T-helper 2 cell (primary cell): ENCODE data around the gene CRTAC1.

ENCODE experiments used
- DNase-seq, 5 experiments: peaks; one replicate each; pipeline versions ENCODE4 v3.0.0 to v3.0.0-alpha.2; 2012 to 2022

Gene CRTAC1

DNA sequence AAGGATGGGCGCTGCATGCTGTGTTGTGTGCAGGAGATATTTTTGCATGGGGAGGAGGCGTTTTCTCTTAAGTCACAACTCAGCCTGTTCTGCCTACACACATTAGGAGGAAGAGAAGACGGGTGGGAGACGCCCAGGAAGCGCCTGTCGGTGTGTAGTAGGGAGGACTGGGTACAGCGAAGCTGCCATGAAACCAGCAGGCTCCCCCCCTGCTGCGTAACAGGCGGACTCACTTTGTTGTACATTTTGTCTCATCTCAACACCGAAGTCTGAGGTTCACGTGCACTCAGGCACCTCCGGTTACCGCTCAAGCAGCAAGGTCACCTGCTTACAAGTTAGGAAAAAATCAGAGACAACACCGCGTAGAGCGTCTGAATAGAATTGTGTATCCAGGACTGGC is 56.3 kb downstream of the CRTAC1 start:
- peak in 1 of 5 experiments; percentile 3 for DNase-seq

DNA sequence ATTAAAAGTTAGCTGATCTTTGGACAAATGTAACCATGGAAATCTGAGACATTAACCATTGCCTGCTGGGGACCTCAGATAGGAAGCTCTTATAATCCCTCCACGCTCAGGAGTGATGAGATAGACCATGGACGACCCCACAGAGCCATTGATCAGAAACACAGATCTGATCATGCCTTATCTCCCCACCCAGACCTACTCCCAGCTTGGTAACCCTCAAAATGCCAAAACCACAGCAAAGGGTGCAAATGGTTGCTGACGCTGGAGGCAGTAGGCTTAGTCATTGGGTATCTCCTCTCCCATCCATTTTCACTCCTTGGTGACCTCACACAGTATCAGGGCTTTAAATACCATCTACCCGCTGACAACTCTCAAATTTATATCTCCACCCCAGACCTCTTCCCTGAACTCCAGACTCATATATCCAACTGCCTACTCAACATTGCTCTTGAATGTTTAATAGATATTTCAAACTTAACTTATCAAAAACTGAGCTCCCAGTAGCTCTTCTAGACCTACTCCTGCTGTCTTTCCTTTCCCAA is 60.8 kb downstream of the CRTAC1 start:
- no peak for DNase-seq

DNA sequence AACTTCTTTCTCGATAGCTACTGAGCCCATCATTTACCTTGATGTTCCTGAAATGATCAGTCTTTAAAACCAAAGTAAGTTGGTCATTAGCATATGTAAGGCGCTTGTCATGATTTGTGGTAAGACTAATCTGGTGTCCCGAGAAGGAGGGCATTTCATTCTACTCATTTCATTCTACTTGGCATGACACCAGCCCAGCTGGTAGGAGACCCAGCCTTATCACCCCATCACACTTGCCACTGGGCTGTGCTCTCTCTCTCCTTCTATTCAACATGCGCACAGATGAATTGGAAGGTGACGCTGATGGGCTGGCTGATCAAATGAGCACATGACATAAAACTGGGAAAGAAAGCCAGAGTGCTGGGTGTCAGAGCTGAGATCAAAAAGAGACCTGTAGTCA is 65.7 kb downstream of the CRTAC1 start:
- DNase-seq: no peak

DNA sequence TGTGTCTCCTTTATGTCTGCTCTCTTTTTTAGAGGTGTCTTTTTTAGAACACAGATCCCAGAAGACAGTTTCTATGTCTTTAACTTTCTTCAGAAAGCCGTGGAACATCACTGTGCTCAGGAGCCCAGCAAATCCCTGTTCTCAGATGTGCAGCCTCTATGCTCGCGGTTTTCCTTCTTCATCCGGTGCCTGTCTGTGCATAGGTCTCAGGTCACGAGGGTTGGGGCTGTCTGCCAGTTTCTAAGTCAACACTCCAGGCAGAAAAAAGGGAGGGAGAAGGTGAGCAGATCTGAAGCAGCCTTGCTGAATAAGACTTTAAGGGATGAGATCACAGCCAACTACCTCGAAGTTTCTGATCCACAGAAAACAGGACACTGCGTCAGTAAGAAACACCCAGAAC is 68.5 kb downstream of the CRTAC1 start:
- no peak for DNase-seq

DNA sequence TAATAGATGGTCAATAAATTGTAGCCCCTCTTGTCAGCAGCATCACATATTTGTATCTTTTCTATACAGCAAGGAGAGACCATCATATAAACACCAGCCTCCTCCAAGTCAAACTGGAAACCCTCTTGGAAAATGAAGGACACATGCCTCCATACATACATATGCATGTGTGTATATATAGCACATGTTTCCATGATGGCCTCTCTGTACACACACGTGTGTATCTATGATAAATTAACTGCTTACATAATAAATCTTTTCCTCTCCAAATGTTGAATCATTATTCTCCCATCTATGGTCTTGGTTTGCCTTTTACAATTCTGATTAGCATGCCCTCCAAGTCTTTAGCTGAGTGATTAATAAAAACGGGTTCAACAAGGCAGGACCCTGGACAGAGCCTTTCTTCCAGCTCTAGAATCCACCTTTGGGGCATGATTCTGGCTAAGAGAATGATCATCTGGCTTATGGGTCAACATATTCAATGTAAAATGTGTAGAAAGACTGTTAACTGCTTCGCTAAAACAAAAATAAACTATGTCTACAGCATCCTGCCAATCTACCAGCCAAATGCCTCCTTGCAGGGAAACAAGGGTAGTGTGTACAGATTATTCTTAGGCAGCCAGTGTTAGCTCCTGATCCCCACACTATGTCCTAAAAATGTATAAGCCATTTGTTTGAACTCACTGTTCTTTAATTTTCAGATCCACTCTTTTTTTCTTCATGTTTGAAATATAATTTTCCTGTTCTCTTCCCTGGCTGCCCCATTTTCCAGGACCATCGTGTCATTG is 70.0 kb downstream of the CRTAC1 start:
- DNase-seq: no peak

DNA sequence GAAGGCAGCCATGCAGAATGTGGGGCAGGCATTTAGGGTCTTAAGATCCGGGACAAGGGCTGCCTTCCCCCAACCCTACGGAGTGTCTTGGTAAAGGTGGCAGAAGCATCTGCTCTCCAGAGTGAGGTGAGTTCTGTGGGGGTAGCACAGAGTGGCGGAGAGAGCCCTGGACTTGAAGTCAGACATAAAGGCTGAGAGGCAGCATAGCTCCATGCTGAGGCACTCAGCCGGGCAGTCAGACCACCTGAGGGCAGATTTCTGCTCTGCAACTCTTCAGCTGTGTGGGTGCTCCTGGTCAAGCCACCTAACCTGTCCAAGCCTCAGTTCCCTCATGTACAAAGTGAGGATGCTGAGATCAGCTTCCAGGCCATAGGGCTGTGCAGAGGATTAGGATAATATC is 81.0 kb downstream of the CRTAC1 start:
- DNase-seq: no peak

DNA sequence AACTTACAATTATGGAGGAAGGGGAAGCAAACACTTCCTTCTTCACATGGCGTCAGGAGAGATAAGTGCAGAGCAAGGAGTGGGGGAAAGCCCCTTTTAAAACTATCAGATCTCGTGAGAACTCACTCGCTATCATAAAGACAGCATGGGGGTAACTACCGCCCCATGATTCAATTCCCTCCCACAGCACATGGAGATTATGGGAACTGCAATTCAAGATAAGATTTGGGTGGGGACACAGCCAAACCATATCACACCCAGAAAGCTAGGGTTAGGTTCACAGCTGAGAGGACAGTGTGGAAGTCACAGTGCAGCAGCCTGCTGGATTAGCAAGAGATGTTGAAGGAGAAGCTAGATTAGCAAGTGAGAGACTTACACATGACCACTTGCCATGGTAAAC is 81.6 kb downstream of the CRTAC1 start:
- no peak for DNase-seq

DNA sequence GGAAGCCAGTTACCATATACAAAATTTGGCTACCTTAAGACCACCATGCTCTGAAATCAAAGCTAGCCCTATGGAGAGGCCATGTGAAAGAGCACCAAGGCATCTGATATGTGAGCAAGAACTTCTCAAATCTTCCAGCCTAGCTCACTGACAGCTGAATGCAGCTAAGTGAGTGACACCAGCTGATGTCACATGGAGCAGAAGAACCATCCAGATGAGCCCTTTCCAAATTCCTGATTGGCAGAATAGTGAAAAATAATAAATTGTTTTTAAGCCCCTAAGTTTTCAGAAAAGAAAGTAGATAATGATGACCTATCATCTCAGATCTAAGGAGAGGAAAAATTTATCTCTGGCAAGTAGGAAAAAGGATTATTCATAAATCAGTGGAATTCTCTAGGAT is 85.6 kb downstream of the CRTAC1 start:
- DNase-seq: no peak

DNA sequence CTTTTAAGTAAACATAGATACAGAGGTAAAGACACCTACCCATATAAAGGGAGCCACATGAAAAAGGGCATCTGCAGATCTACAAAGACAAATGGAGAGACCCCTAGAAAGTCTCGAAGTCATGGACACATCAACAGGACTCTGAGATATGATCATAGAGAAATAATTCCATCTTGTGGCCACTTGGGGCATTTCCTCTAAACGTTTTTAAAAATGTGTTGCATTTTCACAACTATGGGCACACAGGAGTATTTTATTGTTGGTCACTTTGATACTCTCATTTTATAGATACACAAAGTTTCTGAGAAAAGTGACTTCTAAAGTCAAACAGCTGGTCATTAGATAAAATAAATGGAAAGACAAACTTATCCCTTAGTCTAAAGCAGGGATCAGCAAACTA is 87.1 kb downstream of the CRTAC1 start:
- DNase-seq: no peak

DNA sequence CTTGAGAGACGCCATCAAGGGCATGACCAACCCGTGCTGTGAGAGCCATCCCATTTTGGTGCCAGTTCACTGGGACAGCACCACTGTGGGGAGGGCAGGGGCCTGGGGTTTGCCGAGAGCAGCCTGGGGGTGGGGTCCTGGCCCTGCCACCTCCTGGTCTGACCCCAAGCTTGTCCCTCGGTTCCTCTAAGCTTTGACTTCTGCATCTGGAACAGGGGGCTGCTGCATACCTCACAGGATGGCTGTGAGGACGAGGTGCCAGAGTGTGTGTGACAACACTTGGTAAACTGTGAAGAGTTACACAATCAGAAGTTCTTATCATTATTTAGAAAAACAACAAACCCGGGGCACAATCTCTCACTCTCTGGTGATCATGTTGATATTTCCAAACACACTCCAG is 89.9 kb downstream of the CRTAC1 start:
- DNase-seq: no peak

DNA sequence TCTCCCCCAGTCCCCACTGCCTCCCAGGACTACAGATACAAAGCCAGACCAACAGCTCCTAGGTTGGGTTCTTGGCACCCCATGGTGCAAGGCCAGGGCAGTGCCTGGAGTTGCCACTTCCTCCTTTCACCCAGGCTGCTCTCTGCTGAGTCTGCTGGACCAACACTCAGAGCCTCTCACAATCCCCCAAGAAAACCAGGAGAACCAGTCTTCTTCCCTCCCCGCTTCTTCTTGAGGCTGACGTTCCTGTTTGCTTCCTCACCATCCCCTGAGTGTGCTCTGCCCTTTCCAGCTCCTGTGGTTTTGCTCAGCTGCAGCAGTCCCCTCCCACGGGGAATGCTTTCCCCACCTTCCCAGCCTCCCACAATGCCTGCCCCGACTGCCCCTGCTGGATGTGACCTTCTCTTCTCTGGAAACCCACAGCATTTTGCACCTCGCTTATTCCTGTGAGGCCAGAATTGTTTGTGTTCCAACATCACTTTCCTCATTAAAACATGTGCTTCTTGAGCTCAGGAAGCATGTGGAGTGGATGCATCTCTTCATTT is 90.9 kb downstream of the CRTAC1 start:
- no peak for DNase-seq

DNA sequence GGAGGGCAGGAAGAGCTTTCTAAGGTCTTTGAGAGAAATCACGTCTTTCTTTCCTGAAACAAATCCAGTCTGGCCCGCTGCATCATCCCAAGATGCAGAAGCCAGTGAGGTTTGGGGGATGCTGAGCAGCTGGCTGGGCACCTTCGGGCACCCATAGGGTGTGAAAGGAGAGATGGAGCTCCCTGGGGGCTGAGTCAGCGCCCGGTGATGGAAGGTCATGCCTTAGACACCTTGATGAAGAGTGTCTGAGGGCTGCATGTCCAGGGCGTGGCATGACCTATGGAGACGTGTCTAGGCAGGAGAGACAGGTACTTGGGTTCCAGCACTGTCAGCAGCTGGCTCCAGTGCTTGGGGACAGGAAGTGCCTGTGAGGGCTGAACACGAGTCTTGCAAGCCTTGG is 92.5 kb downstream of the CRTAC1 start:
- no peak for DNase-seq

DNA sequence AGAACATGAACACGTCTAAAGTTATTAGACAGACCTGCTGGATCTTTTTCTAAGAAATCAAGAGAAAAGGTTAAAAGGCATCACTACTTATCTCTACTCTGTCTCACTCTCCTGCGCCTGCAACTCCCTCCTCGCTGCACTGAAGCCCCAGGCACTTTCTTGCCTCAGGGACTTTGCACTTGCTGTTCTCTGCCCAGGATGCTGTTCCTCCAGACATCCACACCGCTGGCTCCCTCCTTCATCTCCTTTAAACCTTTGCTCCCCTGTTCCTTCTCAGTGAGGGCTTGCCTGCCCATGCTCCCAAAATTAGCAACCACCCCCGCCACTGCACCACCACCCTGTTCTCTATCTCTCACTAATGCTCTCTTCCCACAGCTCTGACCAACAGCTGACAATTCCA is 93.4 kb downstream of the CRTAC1 start:
- DNase-seq: no peak

DNA sequence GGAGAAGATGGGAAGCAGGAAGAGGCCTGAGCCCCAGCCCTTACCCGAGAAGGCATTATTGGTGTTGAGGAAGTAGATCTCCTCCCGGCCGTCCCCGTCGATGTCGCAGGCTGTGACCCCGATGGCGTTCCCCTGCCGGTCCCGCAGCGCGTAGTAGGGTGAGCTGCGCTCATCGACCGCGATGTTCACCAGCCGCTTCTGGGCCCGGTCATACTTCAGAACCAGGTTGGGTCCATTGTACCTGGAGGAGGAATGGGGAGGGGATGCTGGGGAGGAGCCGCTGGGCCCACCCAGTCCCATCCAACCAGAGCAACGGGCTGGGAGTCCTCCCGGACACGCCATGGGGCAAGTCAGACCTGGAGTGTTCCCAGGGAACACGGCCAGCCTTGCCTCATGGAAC is 94.3 kb downstream of the CRTAC1 start:
- no peak for DNase-seq

DNA sequence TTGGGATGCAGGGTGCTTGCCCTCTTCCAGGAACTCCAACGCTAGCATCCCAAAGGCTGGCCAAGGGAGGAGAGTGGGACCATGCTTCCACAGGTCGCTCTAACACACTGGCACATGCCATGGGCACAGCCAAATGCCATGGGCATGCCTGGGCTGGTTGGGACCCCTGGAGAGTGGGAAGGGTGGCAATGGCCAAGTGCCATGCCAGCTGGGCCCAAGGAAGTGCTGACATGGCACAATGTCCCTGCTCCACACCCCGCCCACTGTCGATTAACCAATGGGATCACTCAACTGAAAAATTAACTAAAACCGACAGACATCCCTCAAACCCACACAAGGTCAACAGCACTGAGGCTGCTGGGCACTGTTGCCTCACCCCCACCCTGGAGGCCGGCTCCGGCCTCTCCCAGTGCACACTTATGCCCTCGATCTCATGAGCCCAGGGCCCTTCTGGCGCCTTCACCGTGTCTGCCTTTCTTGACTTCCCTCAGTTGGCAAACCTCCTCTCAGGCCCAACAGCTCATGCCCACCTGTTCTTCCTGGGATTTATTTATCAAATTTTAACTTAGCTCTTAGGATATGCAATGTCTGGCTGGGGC is 97.4 kb downstream of the CRTAC1 start:
- DNase-seq: no peak

DNA sequence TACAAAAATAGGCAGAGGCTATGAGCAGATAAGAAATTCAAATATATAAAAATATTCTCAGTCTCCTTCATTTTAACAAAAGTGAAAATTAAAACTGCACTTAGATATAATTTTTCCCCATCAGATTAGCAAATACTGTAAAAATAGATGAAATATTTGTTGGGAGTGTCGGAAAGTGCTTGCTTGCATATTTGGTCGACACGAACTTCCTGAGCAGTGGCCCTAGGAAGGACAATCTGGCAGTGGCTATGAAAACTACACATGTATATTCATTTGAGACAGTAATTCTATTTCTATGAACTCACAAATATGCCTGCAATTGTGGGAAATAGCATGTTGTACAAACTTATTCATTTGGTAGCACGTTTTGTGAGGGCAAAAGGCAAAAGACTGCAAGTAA is 99.4 kb downstream of the CRTAC1 start:
- no peak for DNase-seq

DNA sequence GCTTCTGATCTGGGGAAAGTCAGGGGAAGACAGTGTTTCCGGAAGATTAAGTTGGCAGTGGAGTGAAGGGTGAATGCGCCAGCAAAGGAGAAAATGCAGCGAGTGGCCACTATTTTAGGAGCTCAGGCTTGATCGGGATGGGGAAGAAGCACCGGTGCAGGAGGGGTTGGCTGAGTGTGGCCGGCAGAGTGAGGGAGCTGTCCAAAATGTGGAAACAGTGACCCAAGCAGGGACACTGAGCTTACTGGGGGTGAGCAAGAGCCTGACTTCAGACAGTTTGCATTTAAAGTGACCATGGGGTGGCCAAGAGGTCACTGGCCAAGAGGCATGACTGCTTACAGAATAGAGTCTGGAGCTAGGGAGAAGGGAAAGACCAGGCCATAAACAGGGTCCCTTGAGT is 101.5 kb downstream of the CRTAC1 start:
- DNase-seq: no peak

DNA sequence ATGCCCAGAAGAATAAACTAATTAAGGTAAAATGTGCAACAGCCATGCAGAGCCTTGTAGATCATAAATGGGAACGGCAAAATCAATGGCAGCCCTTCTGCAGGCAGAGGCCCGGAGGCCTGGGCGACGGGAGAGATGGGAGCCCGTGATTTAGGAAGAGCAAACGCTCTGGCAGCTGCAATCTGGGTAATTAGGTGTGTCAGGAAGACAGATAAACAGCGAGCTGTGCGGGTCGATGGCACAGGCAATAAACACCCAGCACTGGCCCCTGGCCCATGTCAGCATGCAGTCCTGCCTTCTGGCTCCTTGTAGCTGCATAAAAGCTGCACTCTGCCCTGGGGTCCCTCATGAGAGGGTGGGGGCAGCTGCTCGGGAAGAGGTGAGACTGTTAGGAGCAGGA is 102.8 kb downstream of the CRTAC1 start:
- DNase-seq: no peak

DNA sequence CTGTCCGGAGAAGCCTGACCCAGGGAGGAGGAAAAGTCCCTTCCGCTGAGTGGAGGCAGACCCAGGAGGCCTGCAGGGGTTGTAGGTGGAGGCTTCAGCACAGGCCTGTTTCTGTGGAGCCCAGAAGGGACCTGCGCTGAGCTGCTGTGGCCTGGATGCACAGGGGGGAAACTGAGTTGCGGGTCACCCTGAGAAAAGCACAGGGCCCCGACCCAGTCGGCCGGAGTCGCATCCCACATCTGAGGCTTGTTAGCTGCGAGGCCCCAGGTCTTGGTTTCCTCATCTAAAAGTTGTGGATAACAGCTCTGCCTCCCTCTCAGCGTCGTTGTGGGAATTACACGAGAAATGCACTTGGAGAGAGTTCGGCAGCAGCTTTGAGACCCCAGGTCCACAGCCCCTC is 104.4 kb downstream of the CRTAC1 start:
- DNase-seq: no peak

DNA sequence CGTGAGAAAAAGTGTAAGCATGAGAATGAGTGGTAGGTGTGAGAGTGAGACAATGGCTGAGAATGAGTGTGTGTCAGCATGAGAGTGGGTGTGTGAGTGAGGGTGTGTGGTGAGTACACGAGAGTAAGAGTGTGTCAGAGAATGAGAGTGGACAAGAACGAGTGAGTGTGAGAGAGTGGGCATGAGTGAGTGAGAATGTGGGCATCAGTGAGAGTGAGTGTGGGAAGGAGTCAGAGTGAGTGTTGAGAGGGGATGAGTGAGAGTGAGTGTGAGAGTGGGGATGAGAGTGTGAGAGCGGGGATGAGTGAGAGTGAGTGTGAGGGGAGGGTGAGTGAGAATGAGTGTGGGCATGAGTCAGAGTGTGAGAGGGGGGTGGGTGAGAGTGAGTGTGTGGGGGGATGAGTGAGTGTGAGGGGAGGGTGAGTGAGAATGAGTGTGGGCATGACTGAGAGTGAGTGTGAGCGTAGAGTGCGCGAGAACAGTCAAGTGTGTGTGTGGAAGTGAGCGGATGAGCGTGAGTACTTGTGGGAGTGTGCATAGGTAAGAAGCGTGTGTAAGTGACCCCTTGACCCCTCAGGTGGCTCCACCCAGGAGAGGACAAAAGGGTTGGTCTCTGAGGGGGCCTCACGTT is 105.0 kb downstream of the CRTAC1 start:
- no peak for DNase-seq

DNA sequence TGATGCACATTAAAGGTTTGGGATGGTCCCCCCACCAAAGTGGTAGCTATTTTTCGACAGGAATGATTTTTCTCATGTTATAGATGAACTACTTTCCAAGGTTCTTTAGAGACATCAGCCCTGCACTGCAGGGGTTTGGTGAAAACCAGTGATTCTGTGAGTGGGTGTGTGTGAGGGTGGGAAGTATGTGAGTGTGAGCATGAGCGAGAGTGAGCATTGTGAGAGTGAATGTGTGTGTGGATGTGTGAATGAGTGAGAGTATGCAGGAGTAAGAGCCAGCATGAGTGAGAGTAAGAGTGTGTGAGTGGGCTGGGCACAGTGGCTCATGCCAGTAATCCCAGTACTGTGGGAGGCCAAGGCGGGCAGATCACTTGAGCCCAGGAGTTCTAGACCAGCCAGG is 105.7 kb downstream of the CRTAC1 start:
- DNase-seq: no peak

DNA sequence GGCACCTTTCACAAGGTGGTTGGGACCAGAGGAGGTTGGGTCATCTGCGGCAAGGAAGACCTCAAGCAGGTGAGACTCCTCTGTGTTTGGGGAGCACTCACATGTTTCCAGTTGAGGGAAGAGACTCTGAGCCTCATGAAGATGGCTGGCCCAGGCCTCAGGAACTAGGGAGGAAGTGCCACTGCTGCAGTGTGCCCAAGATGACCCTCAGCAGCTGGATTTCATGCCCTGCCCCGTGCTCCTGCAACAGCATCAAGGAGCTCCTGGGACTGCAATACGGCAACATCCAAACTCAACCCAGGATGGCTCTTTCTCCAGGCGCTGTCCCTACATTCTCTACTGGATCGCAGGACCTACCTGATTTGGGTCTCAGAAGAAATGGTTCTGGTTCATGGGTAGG is 106.9 kb downstream of the CRTAC1 start:
- no peak for DNase-seq

DNA sequence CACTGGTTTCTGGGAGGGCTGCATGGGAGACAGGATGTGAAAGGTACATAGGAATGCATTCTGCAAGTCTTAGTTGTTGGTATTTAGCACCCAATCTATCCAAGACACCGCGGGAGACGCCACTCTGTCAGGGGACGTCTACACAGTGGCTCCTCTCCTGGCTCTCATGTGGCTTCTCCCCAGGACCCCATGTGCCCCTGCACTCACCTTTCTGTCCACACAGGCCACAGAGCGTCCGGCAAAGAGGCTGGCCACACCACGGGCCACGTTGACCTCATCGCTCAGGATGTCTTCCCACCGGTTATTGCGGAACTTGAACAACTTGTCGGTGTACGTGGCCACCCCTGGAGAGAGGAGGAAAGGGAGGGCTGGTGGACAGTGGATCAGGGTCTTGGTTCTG is 107.4 kb downstream of the CRTAC1 start:
- DNase-seq: no peak
